H1 (cell line): ENCODE data around the gene CNPY2.

Experiments
- TCF12 ChIP-seq: IDR thresholded peaks from 2 replicates; pipeline ENCODE4 v1.6.1; 2011; ENCODE audit warnings: low read depth, mild to moderate bottlenecking, low read length
- TF ChIP-seq, protein P1 (sequence below), 3 experiments: IDR thresholded peaks; 1 replicate in 2 of 3; 2 replicates in 1 of 3; pipeline versions ENCODE4 v1.5.1 to v1.6.1; 2011; ENCODE audit warnings: low read length in 3 of 3, mild to moderate bottlenecking in 3 of 3, inconsistent platforms in 2 of 3, low read depth in 1 of 3, moderate library complexity in 1 of 3; ENCODE audit not compliant: insufficient read depth in 1 of 3; ENCODE audit errors: control extremely low read depth in 1 of 3

DNA sequence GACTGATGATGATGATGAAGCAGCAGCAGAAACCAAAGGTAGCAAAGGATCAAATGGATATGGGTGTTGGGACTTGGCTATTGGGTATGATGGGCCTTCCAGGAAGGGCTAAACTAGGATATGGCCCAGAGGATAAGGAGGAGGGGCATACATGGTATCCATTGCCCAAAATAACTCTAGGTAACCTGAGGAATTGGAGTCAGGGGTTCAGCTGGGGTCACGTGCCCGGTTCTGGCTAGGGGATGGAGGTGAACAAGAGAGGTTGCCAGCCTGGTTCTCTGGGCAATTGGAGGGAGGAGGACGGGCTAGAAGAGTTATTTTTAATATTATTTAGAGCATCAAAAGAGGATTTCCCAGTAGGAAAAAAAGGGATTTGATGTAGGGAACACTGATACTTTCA lies 54.9 kb downstream of the CNPY2 start:
- no peak for TF ChIP-seq TCF12
- TF ChIP-seq, protein P1, sequence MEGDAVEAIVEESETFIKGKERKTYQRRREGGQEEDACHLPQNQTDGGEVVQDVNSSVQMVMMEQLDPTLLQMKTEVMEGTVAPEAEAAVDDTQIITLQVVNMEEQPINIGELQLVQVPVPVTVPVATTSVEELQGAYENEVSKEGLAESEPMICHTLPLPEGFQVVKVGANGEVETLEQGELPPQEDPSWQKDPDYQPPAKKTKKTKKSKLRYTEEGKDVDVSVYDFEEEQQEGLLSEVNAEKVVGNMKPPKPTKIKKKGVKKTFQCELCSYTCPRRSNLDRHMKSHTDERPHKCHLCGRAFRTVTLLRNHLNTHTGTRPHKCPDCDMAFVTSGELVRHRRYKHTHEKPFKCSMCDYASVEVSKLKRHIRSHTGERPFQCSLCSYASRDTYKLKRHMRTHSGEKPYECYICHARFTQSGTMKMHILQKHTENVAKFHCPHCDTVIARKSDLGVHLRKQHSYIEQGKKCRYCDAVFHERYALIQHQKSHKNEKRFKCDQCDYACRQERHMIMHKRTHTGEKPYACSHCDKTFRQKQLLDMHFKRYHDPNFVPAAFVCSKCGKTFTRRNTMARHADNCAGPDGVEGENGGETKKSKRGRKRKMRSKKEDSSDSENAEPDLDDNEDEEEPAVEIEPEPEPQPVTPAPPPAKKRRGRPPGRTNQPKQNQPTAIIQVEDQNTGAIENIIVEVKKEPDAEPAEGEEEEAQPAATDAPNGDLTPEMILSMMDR (IDR thresholded peaks at IDR 0.05; ENCODE audit: control extremely low read depth in 1 of 3, insufficient read depth in 1 of 3, low read depth in 1 of 3, low read length in 3 of 3), result no peak
